ENCODE data around the gene TNS1.

Gene TNS1

DNA sequence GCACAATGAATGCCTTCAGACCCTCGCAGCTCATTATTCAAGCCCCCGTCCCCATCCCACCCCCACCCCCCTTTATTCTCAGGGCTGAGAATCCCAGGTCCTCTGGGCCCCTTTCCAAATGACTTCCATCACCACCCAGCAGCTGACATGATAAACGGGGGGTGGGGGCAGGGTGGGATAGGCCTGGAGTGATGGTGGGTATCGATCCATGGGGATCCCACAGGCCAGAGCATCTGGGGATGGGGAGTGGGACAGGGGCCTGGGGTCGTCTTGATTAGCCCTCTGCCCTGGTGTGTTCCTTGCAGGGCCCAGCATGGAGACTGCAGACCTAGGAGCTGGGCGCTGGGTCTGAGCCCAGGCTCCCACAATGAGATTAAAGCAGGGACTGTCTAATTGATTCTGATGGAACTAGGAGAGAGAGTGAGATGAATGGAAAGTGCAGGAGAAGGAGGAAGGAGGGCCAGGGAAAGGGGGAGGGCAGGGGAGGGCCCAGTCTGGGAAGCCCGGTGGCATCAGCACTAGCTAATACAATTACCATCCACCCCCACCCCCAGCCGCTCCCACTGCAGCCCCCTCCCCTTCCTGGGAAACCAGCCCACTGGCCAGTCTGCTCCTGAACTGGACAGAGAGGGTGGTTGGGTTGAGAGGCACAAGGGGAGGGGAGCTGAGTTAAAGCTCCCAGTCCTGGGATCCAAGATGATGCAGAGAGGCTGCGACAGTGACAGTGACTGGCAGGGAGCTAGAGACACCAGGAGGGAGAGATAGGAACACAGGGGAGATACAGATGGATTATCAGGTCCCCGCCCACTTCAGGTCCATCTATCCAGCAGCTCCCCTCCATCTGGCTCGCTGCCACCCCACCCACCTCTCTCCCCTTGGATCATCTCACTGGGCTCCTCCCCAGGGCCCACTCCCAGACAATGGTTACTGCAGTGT, 13.1 kb upstream of the TNS1 start:
- DNase-seq: no peak

DNA sequence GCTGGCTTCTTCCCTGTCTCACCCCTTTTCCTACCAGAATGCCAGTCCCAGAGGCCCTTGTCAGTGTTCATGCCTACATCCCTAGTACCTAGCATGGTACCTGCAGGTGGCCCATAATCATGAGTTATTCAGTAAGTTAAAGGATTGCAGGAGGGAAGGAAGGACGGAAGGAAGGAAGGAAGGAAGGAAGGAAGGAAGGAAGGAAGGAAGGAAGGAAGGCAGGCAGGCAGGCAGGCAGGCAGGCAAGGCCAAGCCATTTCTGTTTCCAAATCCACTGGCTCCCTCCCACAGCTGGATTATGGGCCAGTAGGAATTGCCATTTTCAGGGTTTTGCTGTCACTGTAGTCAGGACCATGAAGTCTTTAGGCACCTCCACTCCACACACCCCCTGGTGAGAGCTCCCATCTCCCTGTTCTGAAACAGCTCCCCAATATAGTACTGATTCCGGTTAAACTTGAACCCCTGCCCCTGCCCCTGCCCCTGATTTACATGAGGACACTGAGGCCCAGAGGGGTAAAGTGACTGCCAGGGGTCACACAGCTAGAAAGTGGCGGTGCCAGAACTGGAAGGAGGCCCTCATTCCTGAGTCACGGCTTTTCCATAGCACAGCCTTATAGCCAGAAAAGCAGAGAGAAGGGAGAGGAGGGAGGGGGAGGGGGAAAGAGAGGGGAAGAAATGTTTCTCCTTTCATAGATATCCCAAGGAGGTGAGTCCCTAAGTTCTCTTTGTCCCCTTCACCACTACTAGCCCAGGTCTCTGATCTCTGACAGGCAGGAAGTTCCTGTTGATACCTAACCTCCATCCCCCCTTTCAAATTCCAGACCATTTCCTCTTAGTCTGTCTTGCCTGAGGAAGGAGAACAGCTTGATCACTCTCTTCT, 12.2 kb upstream of the TNS1 start:
- DNase-seq: no peak

DNA sequence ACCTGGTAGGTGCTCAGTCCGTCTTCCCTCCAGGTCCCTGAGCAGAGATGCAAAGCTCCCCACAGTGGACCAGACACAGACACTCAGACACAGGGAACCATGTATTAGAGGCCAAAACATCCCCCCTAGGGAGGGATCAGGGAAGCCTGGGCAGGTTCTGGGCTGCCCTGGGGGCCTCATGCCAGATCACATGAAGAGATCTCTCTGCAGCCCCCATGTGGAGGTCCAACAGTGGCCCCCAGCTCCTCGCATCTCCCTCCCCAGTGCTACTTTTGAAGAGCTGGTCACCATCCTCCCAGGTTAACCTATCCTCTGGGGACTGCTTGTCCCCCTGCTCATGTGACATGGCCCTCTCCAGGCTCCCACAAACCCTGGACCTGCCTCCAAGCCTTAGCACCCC, 10.5 kb upstream of the TNS1 start:
- no peak for DNase-seq

DNA sequence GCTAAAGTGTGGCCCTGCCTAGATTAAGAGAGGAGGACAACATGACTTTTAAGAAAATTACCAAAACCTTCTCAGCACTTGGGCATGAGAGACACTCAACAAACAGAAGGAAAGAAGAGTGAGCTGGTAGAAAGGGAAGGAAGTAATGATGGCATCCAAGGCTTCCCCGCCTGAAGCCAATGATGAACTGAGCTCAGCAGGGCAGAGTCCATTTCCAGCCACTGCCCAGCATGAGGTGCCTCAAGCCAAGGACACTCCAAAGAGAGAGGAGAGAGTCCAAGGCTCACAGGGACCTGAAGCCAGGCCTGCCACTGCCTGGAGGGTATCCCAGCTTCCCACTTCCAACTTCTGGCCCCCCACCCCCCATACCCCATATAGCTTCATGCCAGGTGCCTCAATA, 9.5 kb upstream of the TNS1 start:
- no peak for DNase-seq

- DNase-seq: no peak
Measured at GRCh38 chr2:218011653-218012040, 8.9 kb upstream of the TNS1 start.

DNA sequence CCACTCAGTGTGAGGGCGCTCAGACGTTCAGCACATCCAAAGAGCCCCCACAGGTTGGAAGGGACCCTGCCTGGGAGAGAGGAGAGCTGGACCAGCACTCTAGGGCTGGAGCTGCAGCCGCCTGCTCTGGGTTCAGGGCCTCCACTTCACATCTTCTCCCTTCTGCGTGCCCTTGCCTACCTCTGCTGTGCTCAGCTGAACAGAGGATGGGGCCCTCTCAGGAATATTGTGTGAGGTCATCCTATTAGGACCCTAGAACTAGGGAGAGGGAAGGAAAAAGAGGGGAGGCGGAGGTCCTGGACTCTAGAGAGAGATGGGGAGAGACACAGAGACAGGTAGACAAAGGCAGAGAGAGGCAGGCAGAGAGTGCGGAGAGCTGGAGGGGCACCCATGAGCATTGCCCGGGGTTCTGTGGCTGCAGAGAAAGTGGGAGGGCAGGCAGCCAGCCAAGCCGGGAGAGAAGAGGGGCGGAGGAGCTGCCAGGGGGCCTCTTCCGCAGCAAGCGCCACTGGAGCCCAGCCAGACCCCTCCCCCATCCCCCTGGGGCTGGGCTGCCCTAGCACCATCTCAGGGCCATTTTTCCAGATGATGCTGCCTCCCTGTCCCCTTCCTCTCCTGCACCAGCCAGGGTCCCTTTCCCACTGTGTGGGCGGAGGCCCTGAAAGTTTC, 8.3 kb upstream of the TNS1 start:
- no peak for DNase-seq

GRCh38 chr2:218010140-218010983, 7.6 kb upstream of the TNS1 start:
- DNase-seq: peak; percentile 21

DNA sequence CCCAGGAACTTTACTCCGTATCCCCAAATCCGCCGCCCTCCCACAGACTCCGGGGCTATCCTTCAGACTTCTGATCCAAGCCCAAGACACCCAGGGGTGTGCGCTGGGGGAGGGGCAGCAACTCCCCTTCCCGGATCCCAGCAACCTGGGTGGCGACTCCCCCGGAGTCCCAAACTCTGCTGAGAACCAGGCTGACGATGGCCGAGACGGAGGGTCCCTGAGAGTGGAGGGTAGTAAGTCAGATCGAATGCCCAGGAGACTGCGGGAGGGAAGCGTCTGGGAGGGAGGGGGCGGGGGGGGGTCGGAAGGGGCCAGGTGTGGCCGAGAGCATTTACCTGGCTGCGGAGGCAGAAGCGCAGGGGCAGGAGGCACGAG, 7.0 kb upstream of the TNS1 start:
- DNase-seq: no peak

DNA sequence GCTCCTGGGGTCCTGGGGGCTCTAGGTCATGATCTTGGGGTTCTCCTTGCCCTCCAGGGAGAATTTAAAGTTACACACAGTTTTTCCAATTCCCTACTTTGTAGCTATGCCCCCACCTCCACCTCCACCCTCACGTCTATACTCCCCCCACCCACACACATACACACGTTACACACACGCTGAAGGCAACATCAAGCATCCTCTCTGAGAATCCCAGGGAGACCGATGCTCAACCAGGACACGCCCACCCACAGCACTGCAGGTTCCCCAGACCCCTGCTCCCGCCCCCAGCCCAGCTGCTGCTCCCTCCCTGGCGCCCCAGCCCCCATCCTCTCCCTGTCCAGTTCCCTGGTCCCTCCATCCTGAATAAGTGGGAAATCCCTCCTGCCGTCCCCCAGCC, 6.4 kb upstream of the TNS1 start:
- DNase-seq: no peak

DNA sequence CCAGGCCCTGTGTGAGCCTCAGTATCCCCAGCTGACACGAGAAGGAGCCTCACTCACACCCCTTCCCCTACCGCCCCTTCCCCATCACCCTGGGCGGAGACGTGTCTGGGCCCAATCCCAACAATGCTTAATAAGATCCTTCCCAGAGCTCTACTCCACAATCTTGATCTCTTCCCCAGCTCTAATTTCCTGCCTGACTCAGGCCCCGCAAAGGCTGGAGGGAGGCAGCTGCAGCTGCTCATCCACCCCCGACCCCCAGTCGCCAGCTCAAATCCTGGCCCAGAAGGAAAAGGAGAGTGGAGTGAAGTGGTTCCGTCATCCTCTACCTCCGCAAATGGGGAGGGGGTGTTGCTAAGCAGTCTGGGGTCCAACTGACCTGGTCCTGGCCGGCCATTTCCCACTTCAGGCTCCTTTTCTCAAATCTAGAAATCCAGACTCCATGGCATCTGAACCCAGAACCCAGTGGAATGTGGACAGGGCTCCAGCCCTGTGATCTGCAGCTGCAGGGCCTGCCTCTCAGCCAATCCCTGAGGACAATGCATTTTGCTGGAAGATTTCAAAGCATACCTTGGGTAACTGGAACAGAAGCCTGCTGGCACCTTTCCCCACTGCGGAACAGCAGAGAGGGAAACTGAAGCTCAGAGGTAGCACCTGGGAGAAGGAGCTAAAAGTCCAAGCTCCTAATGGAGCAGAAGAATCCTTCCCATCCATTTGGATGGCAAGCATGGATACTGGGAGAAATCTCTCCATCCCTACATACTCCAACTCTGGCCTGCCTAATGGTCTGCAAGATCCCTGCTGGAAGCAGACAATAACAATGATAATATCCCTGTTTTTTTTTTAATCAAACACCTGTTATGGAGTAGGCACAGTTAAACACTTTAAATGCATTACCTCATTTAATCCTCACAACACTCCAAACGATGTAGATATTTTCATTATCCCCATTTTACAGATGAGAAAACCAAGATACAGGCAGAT, 5.6 kb upstream of the TNS1 start:
- no peak for DNase-seq

- DNase-seq: no peak
Measured at GRCh38 chr2:218006741-218007140, 3.9 kb upstream of the TNS1 start.

GRCh38 chr2:218005486-218005885, 2.7 kb upstream of the TNS1 start:
- no peak for DNase-seq

- DNase-seq: no peak
Measured at GRCh38 chr2:218005028-218005427, 2.2 kb upstream of the TNS1 start.

- DNase-seq: no peak
Measured at GRCh38 chr2:218003981-218004419, 1.2 kb upstream of the TNS1 start.

DNA sequence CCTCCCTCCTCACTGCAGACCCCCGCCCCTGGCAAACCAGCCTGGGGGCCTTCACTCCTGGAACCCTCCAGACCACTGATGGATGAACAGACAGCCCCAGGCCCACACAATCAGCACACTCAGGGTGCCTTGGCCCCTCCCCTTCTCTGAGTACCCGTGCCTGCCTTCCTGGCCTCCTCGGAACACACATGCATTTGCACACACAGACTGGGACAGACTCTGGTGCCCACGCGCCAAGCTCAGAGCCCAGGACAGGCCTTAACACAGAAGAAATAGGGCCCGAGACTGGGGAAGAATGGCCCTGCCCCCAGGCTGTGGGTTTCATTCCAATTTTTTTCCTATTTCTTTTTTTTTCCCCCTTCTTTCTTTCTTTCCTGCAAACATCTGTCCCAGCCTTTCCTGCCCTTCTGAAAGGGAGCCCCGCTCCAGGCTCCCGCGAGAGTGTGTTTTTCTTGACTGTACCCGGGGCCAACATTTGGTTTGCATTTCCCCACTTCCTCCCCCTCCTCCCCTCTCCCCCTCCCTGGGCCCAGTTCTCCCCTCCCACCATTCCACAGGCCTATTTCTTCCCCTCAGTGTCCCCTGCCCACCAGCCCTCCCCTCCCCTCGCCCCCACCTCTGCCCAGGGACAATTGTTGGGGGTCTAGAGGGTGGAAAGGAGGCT, 618 bp upstream of the TNS1 start:
- DNase-seq: no peak

DNA sequence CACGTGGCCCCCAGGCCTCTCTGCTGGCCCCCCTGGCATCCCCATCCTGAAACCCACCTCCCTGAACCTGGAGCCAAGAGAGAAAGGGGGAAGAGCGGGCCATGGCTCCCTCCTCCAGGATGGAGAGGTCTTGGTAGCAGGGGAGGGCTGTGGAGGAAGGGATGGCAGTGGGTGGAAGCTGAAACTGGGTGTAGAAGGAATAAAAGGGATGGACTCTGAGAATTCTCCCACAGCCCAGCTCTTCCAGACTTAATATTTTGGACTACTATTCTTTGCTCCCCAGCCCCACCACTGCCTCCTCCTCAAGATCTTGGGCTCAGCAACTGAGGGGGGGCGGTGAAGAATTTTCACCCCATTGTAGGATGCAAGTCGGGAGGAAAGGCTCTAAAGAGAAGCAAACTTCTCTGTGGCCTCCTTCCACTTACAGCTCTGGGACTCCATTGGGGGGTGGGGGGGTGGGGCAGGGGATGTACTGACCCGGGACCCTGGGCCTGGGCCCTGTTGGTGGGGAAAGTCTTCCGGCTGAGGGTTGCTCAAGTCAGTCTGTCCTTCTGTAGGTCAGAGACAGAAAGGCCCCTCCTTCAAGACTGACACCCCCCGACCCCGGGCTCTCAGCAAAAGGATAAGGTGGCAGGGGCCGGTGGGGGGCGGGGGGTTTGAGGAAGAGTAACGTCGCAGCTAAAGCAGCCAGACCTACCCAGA, 501 bp downstream of the TNS1 start:
- no peak for DNase-seq

DNA sequence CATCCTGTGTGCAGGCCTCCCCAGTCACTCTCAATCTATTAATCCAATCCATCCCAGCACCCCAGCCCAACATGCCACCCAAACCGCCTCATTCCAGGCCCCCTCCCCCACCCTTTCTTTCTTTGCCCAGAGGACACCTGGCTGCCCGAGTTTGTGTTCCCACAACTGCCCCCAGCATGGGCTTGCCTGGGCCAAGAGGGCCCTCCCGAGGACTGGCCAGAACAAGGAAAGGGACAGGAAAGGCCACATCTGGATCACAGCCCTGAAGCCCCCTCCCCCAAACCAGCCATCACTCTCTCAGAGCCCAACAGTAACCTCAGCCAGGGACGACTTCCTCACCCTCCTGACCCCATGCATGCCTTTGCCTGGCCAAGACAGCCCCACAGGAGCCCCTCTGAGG, 1.2 kb downstream of the TNS1 start:
- DNase-seq: no peak

DNA sequence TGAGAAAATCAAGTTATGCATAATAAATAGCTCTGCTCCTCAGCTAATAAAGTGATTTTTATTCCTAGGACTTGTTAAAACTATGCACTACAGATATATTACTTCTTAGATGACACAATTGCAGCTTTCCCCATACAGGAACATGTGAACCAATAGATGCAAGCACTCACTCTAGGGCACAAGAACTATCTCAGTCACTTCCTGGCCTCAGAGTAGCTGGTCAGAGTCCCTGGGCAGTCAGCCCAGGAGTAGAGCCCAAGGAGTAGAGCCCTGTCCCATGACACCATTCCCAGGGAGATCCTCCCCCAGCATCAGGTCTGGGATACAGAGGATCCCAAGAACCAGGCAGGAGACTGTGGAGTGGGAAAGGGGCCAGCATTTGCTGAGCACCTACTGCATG, 2.7 kb downstream of the TNS1 start:
- no peak for DNase-seq

DNA sequence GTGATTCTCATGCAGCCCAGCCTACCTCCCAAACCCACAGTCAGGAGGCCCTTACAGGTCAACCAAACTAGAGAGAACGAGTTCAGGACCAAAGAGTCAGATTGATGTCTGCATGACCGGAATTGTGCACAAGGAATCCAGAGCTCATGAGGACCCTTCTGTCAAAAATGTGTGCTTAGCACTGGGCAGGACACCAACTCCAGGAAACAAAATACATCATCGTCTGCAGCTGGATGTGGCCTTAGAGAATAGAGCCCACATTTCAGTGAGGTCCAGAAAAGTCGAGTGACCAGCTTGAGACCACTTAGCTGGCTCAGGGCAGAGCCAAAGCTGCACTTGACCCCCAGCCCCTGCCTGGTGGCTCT, 3.2 kb downstream of the TNS1 start:
- DNase-seq: no peak
